Fibroblast of upper back skin (primary cell): Measurements from ENCODE around the gene EVC2.
"Not testable (repeated sequence)": the region's sequence is repeated elsewhere in the genome, so short reads cannot be mapped to it uniquely, and the experiment has no call there.

ENCODE experiments used
- DNase-seq: peaks from one replicate; pipeline ENCODE4 v3.0.0-alpha.2; 2013

EVC2 gene

DNA sequence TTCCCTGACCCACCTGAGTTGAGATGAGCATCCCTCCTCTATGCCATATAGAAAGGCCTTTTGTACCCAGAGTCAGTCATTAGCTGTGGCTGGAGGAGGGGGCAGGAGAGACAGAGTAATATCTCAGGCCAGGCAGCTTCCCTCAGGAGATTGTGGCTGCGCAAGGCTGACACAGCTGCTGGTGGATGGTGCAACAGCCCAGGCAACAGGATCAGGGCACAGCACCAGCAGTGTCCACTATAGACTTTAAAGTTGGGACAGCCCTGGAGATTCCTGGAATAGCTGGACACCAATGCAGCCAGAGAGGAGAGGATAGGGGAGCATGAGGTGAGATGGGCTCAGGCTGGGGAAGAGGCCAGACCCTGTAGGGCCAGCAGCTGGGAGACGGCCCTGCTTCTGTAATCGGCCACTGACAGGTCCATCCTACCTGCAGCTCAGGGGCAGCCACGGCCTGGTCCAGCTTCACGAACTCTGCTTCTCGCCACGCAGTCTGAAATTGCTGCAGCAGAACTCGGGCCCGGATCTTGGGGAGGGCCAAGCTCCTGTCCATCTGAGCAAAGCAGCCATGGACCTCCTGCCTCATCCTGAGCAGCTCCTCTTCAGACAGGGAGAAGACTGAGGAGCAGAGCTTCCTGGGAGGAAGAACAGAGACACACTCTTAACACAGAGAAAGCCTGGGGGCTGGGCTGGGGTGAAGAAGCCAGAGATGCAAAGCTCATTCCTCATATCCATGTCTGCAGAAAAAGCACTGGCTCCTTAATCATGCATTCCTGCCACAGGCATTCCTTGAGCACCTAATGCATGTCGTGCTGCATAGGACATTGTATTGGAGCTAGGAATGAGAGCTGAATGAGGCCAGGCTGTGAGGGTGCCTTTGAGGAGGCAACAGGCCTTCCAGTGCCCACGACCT, 90.1 kb downstream of the EVC2 start:
- no peak for DNase-seq

- DNase-seq, result no peak
Measured at GRCh38 chr4:5616331-5616950, 91.9 kb downstream of the EVC2 start.

DNA sequence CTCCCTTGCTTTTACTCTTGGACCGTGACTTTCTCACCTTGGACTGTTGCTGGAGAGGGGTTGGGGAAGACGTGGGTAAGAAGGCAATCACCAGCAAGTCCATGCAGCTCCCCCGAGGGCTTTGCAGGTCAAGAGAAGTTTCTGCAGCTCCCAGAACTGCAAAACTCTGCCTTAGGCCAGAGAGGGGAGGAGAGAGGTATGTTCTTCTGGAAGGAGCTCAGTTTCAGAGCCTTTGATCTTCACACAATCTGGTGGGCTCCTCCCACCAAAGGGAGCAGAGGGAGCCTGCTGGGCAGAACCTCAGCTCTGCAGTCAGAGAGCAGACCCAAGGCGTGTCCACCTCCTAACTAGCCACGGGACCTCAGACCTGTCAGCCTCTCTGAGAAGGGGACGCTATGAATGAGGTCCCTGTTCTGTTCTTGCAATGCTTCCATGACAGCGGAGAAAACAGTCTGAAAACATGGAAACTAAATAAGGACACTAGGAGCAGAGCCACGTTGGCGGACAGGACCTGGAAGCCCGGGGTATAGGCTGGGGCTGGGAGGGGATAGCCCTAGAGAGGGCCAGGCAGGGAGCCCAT, 92.8 kb downstream of the EVC2 start:
- DNase-seq, result no peak

DNA sequence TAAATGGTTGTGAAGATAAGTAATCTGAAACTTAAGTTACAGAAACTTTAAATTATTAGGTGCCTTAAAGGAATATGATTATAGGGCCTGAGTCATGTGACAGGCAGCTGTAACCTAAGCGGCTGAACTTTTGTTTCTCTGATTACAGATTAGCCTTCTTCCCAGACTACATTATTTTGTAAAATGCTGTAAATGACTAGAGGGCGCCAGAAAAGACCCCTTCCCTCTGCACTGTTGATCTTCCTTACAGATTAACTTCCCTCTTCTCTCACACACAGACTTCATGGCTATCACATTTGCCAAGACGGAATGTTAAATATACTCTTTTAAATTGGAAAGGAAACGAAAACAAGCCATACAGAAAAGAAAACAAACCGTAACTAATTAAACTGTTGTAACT, 96.6 kb downstream of the EVC2 start:
- no peak for DNase-seq

GRCh38 chr4:5609306-5610007, 98.9 kb downstream of the EVC2 start:
- DNase-seq, result no peak

DNA sequence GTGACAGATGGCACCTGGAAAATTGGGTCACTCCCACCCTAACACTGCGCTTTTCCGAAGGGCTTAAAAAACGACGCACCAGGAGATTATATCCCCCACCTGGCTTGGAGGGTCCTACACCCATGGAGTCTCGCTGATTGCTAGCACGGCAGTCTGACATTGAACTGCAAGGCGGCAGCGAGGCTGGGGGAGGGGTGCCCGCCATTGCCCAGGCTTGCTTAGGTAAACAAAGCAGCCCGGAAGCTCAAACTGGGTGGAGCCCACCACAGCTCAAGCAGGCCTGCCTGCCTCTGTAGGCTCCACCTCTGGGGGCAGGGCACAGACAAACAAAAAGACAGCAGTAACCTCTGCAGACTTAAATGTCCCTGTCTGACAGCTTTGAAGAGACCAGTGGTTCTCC, 114.5 kb downstream of the EVC2 start:
- DNase-seq, result not testable (repeated sequence)

- no peak for DNase-seq
Measured at GRCh38 chr4:5592272-5592671, 116.1 kb downstream of the EVC2 start.

- no peak for DNase-seq
Measured at GRCh38 chr4:5589495-5589894, 118.9 kb downstream of the EVC2 start.

DNA sequence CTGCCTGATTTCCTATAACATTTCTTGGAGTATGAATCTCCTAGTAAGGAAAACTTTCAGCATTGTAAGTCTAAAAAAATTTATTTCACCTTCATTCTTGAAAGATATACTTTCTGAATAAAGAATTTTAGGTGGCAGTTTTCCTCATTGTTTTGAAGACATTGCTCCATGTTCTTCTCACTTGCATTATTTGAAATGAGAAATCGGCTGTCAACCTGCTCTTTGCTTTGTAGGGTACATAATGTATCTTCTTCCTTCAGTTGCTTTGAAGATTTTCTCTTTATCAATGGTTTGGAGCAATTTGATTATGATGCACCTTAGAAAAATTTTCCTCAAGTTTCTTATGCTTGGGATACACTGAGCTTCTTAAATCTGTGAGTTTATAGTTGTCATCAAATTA, 120.3 kb downstream of the EVC2 start:
- no peak for DNase-seq

DNA sequence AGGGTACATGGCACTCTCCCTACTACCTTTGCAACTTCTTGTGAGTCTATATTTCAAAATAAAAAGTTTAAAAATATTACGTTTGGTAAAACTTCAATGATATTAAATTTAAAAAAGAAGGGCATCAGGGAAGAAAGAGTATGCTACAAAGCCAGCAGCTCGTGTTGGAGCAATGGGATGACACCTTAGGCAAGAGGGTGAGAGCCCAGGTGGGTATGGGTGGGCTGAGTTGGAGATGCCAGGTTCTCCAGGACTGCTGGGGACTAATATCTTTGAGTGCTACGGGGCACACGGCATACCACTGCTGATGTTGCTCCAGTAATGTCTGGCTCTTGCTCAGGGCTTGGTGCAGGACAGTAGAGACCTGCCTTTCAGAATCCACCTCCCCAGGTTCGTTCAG, 132.4 kb downstream of the EVC2 start:
- no peak for DNase-seq

DNA sequence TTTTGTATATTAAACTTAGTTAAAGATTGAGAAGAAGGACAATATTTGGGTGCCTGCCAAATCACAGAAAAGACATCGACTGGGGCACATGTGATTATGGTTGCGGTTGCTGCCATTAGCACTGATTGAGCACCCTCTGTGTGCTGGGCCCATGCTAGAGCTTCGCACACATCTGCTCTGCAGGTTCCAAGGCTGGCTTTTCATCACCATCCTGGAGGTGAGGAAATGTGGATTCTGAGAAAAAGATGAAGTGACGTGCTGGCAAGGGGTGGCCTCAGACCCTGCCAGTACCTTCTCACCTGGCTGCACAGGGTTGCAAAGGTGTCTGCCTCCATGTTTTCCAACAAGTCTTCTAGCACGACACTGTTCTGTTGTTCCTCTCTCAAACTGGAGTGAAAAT, 134.0 kb downstream of the EVC2 start:
- no peak for DNase-seq

- DNase-seq, result no peak
Measured at GRCh38 chr4:5573965-5574364, 134.4 kb downstream of the EVC2 start.

DNA sequence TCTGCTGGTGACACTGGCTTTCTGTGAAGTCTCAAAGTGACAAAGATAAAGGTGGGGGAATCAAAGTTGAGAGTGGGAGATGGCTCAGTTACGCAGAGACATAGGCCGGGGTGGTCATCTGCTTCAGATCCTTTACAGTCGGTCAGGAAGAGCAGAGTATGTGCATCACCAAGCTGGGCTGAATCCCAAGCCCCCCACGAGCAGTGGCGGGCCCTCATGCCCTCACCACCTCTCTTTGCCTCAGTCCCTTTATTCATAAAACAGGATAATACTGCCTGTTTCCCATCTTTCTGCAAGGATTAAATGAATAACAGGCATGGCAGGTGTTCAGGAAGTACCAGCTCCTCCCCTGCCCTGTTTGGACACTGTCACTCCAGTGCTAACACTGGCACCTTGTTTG, 135.6 kb downstream of the EVC2 start:
- no peak for DNase-seq

DNA sequence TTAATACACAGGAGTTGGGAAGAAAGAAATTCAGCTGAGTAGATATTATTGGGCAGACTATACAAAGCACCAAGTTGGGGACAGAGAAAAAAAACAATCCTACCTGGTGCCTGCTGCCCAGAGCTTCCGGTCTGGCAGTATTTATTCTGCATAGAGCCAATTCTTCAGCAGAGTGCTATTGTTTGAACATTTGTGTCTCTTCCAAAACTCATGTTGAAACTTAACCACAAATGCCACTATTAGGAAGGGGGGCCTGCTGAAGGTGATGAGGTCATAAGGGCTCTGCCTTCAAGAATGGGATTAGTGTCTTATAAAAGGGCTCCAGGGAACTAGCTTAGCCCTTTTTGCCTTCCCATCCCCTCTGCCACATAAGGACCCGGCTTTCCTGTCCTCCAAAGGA, 136.2 kb downstream of the EVC2 start:
- DNase-seq, result peak; percentile 7

DNA sequence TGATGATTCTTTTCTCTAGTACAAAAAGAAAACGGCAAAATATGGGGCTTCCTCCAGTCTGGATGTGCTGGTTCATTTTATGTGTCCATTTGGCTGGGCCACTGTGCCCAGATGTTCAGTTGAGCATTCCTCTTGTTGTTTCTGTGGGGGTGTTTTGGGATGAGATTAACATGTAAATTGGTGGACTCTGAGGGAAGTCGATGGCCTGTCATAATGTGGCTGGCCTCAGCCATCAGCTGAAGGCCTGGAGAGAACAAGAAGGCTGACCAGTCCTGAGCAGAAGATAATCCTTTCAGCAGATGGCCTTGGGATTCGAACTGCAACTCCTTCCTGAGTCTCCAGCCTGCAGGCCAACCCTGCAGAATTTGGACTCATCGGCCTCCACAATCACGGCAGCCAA, 136.7 kb downstream of the EVC2 start:
- no peak for DNase-seq

GRCh38 chr4:5569451-5569850, 138.9 kb downstream of the EVC2 start:
- no peak for DNase-seq

DNA sequence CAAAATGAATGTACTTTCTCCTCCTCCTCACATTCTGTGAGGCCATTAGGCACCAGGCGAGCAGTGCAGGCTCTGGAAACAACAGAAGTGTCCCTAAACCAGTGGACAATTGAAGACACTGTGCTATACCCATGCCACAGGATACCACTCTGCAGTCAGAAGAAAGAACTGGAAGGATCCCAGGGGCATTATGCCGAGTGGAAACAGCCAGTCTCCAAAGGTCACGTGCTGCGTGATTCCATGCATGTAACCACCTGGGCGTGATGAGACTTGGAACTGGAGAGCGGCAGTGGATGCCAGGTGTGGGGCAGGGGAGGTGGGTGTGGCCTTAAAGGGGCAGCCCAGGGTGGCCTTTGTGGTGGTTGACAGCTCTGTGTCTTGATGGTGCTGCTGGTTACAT, 139.4 kb downstream of the EVC2 start:
- DNase-seq, result no peak

DNA sequence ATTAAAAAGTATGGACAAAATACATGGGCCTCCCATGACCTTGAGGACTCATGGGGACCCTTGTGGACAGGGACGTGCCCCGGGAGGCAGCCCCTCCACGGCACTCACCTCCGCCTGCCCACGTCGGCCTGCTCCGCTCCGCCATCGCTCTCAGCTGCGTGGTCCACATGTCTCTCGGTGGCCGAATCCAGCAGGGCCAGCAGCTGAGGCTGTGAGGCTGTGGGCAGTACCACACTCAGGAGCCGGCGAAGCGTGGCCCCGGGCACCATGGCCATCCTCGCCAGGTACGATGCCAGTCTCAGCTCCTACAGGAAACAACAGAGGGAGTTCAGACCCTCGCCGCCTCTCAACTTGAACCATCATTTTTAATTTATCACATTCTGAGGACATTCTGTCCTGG, 140.0 kb downstream of the EVC2 start:
- no peak for DNase-seq

GRCh38 chr4:5566991-5567390, 141.4 kb downstream of the EVC2 start:
- DNase-seq, result no peak

- DNase-seq, result no peak
Measured at GRCh38 chr4:5566526-5566925, 141.8 kb downstream of the EVC2 start.

- DNase-seq, result no peak
Measured at GRCh38 chr4:5563856-5564255, 144.5 kb downstream of the EVC2 start.

DNA sequence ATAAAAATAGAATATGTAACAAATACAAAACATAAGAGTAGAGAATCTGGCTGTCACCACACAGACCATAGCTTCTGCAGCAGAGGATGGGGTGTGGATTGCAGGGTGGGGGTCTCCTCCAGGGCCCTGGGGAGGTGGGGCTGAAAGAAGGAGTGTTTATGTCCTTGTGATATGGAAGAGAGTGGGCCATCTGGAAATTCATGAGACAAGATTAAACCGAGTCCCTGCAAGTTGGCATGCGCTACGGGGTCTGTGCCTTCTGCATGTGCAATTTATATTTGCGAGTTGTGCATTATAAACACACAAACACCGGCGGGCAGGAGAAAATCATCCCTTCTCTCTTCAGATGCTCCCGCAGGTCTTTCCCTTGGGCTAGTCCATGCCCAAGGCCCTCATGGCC, 145.9 kb downstream of the EVC2 start:
- DNase-seq, result no peak

- no peak for DNase-seq
Measured at GRCh38 chr4:5561286-5561685, 147.1 kb downstream of the EVC2 start.

DNA sequence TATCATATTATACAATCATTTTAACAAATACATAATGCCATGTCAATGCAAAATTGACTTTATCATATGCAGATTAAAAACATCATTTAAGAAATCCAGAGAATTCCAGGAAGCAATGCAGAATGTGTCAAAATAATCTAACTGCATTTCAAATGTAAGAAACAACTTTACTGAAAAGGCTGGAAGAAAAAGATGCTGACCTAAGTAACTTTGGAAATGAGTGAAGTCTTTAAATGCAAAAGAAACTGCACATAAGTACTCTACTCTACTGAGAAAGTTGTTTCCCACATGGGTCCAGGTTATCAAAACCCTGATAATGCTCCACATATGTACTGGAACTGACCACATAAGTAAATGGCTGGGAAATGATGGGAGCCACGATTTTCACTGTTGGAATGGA, 149.9 kb downstream of the EVC2 start:
- DNase-seq, result no peak
